ENCODE results near the gene TMEM259.

Gene TMEM259

DNA sequence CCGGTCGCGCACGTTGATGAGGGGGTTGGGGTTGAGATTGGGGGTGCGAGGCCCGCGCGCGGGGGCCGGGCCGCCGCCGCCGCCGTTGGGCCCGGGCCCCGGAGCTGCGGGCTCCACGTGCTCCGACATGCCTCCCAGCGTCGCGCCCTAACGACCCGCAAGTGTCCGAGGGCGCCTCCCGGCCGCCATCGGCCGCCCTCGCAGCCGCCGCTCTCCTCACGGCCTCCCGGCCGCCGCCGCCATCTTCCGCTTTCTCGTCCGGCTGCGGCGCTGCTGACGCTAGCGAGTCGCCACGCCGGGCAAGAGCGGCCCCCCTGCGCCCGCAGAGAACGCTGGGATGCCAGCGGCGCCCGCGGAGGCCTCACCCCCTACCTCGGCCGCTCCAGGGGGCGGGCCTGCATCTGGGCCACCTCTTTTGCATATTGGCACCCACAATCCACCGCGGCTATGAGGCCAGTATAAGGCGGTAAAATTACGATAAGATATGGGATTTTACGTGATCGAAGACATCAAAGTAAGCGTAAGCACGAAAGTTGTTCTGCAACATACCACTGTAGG lies at the start of gene TMEM259:
TMEM259 (minus strand) TSS at position 256 of the 558 bp plus-strand sequence; CDS start at position 129, 127 bp downstream.
- peak; percentile 99 for DNase-seq

DNA sequence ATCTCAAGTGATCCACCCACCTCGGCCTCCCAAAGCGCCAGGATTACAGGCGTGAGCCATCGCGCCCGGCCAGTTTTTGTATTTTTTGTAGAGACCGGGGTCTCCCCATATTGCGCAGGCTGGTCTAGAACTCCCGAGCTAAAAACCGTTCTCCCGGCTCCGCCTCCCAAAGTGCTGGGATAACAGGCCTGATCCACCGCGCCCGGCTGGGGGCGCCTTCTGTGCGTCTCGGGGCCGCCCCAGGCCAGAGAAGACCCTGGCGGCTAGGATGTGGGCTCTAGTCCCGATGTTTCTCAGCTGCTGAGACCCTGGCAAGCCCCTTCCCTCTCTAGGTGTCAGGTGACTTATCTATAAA lies 49.6 kb upstream of the TMEM259 start:
- no peak for DNase-seq

DNA sequence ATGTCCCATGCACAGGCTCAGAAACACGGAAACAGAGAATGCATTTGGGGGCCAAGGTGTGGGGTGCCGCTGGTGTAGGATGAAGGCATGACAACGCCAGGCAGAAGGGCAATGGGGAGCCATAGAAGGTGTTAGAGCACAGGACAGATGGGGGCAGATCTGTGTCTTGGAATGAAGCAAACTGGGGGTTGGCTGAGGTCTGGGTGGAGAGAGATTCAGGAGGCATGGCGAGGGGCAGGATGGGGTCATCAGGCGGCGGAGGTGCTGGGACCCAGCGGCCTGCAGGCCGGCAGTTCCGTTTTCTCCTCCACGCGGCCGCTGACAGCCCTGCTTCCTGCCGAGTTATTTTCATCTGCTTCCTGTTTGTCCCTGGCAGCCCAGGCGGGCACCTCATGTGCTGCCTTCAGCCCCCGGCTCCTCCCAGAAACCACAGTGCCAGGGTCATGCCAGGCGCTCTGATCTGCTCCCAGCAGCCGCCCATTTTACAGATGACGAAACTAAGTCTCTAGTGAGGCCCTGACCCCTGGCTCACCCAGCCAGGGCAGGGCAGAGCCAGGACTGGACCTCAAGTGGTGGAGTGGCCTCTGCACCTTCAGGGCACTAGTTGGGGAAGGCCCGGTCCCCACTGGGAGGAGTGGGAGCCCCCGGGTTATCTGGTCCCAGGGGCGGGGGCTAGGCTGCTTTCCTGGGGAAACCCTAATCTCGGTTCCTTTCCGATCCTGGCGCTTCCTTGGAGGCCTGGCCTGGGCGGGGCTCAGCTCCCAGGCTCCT lies 48.3 kb upstream of the TMEM259 start:
- peak; percentile 89 for DNase-seq

DNA sequence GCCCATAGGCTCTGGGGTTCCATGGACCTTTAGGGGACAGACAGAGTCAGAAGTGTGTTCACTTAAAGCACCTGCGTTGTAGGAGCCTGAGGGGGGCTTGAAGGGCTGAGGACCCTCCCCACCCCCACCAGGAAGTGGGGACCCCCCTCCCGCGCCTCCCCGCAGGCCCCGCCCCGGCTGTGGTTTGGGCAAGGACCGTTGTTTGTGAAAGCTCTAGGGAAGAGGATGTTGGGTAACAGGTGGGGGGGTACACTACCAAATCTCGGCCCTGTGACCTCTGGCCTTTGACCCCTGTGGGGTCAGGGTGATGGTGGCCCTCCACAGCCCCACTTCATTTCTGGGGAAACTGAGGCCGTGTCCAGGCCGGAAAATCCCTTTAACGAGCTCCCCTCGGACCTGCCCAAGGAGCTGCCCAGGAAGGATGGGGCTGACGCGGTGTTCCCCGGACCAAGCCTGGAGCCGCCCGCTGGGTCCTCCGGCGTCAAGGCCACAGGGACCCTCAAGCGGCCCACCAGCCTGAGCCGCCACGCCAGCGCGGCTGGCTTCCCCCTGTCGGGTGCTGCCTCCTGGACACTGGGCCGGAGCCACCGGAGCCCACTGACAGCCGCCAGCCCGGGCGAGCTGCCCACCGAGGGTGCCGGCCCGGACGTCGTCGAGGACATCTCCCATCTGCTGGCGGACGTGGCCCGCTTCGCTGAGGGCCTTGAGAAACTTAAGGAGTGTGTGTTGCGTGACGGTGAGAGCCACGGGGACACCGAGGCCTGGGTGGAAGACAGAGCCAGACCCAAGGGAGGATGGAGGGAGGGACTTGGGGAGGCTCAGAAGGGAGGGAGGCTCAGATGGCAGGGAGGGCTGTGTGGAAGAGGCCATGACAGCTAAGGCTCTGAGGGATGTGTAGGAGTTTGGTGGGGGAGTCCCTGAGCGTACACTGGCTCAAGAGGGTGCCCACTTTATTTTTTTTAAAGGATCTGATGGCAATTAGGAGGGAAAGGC lies 47.4 kb upstream of the TMEM259 start:
- DNase-seq, result peak; percentile 87

- DNase-seq, result peak; percentile 89
Measured at GRCh38 chr19:1067341-1067957, 46.5 kb upstream of the TMEM259 start.

DNA sequence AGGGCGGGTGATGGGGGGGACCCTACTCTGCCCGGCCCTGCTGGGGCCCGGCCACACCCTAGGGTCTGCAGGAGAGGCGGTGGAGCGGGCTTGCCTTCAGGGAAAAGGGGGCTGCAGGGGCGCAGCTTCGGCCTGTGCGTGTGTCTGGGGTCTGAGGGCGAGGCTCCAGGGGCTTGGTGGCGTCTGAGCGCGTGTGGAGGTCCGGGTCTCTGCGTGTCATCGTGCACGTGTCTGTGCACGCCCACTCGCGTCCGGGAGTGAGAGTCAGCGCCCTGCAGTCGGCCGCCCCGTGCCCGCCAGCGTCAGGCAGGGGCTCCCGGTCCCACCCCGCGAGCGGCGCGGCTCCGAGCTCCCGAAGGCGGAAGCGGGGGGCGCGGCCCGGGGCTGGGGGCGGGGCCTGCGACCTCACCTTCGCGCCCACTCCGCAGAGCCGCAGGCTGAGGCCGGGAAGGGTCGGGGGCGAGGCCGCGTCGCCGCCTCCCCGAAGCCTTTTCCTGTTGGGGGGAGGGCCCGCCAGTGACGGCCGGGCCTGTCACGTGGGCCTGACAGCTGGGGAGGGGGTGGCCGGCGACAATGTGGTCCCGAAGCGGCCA lies 45.9 kb upstream of the TMEM259 start, which contains the start of gene ARHGAP45:
ARHGAP45 (plus strand) TSS at position 420 of the 593 bp plus-strand sequence. CDS start 239 bp downstream, outside the sequence.
- peak; percentile 94 for DNase-seq

GRCh38 chr19:1066251-1066747 lies 45.4 kb upstream of the TMEM259 start:
- DNase-seq, result no peak

DNA sequence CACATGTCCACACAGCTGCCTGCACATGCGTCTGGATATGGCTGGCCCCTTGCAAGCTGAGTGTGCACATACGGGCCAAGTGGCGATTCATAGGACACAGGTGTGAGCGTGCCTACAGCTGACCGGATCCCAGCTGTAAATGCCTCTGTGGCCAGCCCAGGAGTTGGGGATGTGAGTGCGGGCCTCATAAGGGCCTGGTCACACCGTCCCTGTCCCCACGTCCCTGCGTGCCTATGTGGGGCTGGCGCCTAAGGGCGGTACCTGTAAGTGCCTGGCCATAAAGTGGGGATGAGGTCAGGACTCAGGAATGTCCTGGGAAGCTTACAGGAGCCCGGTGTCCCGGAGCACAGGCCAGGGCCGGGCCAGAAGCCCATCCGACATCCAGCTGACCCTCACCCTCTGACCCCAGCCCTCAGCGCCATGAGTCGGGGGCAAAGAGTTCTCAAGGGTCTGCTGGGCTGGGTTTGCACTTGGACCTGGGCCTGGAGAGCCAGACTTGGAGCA lies 44.7 kb upstream of the TMEM259 start:
- no peak for DNase-seq

DNA sequence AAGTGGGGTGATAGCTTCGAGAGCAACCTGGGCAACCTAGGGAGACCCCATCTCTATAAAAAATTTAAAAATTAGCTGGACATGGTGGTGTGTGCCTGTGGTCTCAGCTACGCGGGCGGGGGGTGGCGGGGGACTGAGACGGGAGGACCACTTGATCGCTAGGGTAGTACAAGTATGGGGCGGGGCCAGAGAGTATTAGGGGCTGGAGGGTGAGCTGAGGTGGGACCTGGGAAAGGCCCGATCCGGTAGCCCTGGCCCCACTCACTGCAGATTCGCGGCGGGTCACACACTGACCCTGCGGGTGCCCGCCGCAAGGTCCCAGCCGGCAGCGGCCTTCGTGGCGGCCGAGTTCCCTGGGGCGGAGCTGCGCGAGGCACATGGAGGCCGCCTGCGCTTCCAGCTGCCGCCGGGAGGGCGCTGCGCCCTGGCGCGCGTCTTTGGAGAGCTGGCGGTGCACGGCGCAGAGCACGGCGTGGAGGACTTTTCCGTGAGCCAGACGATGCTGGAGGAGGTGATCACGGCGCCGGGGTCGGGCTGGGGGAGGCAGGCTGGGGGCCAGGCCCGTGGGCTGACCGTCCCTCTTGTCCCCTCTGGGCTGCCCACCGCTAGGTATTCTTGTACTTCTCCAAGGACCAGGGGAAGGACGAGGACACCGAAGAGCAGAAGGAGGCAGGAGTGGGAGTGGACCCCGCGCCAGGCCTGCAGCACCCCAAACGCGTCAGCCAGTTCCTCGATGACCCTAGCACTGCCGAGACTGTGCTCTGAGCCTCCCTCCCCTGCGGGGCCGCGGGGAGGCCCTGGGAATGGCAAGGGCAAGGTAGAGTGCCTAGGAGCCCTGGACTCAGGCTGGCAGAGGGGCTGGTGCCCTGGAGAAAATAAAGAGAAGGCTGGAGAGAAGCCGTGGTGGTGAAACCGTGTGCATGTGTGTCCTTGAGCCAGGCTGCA lies 44.0 kb upstream of the TMEM259 start:
- DNase-seq, result peak; percentile 90

DNA sequence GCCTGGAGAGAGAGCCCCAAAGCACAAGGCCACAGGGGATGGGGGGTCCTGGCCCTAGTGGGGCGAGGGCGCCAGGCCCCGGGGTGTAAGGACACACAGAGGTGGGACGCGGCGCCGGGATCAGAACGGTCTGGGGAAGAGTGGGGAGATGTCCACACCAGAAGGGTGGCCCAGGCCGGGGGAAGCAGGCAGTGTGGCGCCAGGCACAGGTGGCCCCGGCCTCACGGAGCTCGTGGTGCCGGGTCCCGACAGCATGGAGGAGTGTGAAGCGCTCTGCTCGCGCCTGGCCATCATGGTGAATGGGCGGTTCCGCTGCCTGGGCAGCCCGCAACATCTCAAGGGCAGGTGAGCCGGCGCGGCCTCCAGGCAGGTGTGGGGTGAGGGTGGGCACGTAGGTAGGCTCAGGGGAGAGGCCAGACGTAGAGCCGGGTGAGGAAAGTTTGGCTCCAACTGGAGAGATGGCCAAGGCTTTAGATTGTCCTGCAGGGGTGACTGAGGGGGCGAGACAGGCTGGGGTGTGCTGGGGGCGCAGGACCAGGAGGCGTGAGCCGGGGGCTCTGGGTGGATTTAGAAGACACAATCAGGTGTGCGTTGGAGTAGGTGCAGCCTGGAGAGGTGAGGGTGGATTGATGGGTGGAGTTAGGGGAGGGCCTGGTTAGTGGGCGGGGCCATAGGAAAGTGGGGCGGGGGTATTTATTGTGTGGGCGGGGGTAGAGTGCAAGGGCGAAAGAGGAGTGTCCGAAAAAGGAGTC lies 43.2 kb upstream of the TMEM259 start:
- DNase-seq, result no peak

- DNase-seq, result peak; percentile 86
Measured at GRCh38 chr19:1063030-1063908, 42.3 kb upstream of the TMEM259 start.

- no peak for DNase-seq
Measured at GRCh38 chr19:1062387-1063029, 41.6 kb upstream of the TMEM259 start.

- no peak for DNase-seq
Measured at GRCh38 chr19:1061987-1062386, 41.1 kb upstream of the TMEM259 start.

DNA sequence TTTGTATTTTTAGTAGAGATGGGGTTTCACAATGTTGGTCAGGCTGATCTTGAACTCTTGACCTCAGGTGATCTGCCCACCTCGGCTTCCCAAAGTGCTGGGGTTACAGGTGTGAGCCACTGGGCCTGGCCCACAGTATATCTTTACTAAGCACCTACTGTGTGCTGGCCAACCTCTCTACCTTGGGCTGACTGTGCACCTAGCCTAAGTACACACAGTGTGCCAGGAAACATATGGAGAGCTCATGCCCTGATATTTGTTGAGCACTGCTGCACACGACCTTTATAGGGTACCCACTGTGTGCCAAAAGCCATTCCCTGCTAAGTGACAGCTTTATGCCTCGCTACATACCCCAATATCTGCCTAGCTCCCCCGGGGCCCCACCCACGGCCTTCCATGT lies 39.8 kb upstream of the TMEM259 start:
- DNase-seq, result no peak

- no peak for DNase-seq
Measured at GRCh38 chr19:1058112-1058511, 37.2 kb upstream of the TMEM259 start.

DNA sequence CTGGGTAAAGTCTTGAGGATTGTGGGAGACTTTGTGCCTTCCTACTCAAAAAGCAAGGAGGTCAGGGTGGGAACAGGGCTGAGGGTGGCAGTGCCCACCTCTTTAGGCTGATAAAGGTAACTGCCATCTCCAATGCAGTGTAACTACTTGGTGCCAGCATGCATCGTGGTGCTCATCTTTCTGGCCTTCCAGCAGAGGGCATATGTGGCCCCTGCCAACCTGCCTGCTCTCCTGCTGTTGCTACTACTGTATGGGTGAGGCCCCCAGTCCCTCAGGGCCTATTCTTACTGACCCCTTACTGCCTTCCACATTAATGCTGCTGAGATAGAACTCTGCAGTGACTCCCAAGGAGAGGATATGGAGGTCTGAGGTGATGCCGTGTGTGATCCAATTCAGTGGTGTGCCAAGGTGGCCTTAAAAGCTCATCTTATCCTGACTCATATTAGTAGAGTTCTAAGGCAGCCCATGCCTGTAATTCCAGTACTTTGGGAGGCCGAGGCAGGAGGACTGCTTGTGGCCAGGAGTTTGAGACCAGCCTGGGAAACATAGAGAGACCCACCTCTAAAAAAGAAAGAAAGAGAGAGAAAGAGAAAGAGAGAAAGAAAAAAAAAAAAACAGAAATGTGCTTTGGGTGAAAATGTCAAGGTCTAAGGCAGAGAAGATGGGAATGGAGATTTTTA lies 36.4 kb upstream of the TMEM259 start:
- peak; percentile 83 for DNase-seq

GRCh38 chr19:1055886-1056620 lies 35.1 kb upstream of the TMEM259 start:
- DNase-seq, result no peak
